Stimulated activated CD8-positive, alpha-beta memory T cell treated with anti-CD3 and anti-CD28 coated beads, Interleukin-2, amount 100 ng/mL, for 1 hour (primary cell): ENCODE results near the gene NCBP3.
"Not testable (repeated sequence)": the region's sequence is repeated elsewhere in the genome, so short reads cannot be mapped to it uniquely, and the experiment has no call there.

ENCODE experiments used
- DNase-seq, 2 donors: peaks; one replicate each; pipeline ENCODE4 v3.0.0-alpha.2; 2020; ENCODE audit warnings: low read depth in 2 of 2

Gene NCBP3

GRCh38 chr17:3793258-3793657, 52.8 kb downstream of the NCBP3 start:
- DNase-seq, result not testable (repeated sequence)

GRCh38 chr17:3792481-3792880, 53.6 kb downstream of the NCBP3 start:
- DNase-seq, result no peak

- no peak for DNase-seq
Measured at GRCh38 chr17:3788200-3788599, 57.8 kb downstream of the NCBP3 start.

- DNase-seq, result not testable (repeated sequence)
Measured at GRCh38 chr17:3785323-3785722, 60.7 kb downstream of the NCBP3 start.

GRCh38 chr17:3782751-3783150, 63.3 kb downstream of the NCBP3 start:
- no peak for DNase-seq

GRCh38 chr17:3780986-3781385, 65.1 kb downstream of the NCBP3 start:
- no peak for DNase-seq

GRCh38 chr17:3777366-3778120, 68.5 kb downstream of the NCBP3 start:
- DNase-seq, result no peak

GRCh38 chr17:3773966-3774365, 72.1 kb downstream of the NCBP3 start:
- no peak for DNase-seq

GRCh38 chr17:3773511-3773910, 72.5 kb downstream of the NCBP3 start:
- no peak for DNase-seq

GRCh38 chr17:3772764-3773163, 73.3 kb downstream of the NCBP3 start:
- no peak for DNase-seq

GRCh38 chr17:3771140-3771539, 74.9 kb downstream of the NCBP3 start:
- DNase-seq, result no peak

- peak in 1 of 2 donors; percentile 29 for DNase-seq
Measured at GRCh38 chr17:3770466-3770865, 75.6 kb downstream of the NCBP3 start.

GRCh38 chr17:3768769-3769168, 77.3 kb downstream of the NCBP3 start:
- DNase-seq, result no peak

GRCh38 chr17:3768341-3768740, 77.7 kb downstream of the NCBP3 start:
- DNase-seq, result no peak

GRCh38 chr17:3766779-3767178, 79.3 kb downstream of the NCBP3 start:
- DNase-seq, result no peak

- no peak for DNase-seq
Measured at GRCh38 chr17:3765981-3766380, 80.1 kb downstream of the NCBP3 start.

GRCh38 chr17:3763777-3764170, 82.3 kb downstream of the NCBP3 start:
- no peak for DNase-seq

GRCh38 chr17:3762922-3763776, 82.9 kb downstream of the NCBP3 start:
- no peak for DNase-seq

GRCh38 chr17:3761918-3762380, 84.1 kb downstream of the NCBP3 start:
- no peak for DNase-seq

GRCh38 chr17:3761036-3761917, 84.8 kb downstream of the NCBP3 start:
- DNase-seq, result no peak

GRCh38 chr17:3759597-3760216, 86.3 kb downstream of the NCBP3 start:
- no peak for DNase-seq
